VCaP (cell line): Measurements from ENCODE around the gene STING1.
"Not testable (repeated sequence)": the region's sequence is repeated elsewhere in the genome, so short reads cannot be mapped to it uniquely, and the experiment has no call there.

Experiments
- H3K27ac ChIP-seq: fragments of 450-650 bp; 2 replicates; pipeline ENCODE4 v1.5.1; 2017
- CTCF ChIP-seq: fragments of 450-650 bp; conservative IDR thresholded peaks from 2 replicates; pipeline ENCODE4 v1.5.1; 2017; ENCODE audit warnings: mild to moderate bottlenecking, moderate library complexity

Gene STING1

GRCh38 chr5:139453683-139454567 is 28.6 kb downstream of the STING1 start:
- no peak for TF ChIP-seq CTCF
- no peak overlapping the region for H3K27ac ChIP-seq

- no peak overlapping the region for H3K27ac ChIP-seq
- no peak for TF ChIP-seq CTCF
Measured at GRCh38 chr5:139451878-139452660, 30.5 kb downstream of the STING1 start.

- no peak for TF ChIP-seq CTCF
Measured at GRCh38 chr5:139451176-139451575, 31.4 kb downstream of the STING1 start.

GRCh38 chr5:139446956-139447779 is 35.4 kb downstream of the STING1 start:
- no peak overlapping the region for H3K27ac ChIP-seq

More at GRCh38 chr5:139451176-139451575, 31.4 kb downstream of the STING1 start:
- H3K27ac ChIP-seq = no peak overlapping the region

GRCh38 chr5:139445325-139446170 is 37.0 kb downstream of the STING1 start:
- no peak overlapping the region for H3K27ac ChIP-seq
- no peak for TF ChIP-seq CTCF

More at GRCh38 chr5:139446956-139447779, 35.4 kb downstream of the STING1 start:
- TF ChIP-seq CTCF = no peak

GRCh38 chr5:139443831-139444453 is 38.6 kb downstream of the STING1 start:
- no peak for TF ChIP-seq CTCF
- H3K27ac ChIP-seq = no peak overlapping the region

- H3K27ac ChIP-seq = not testable (repeated sequence)
Measured at GRCh38 chr5:139440416-139440815, 42.1 kb downstream of the STING1 start.
